ENCODE measurements around the gene HES5.

GRCh38 chr1:2513939-2514652 lies 16.0 kb downstream of the HES5 start:
- TF ChIP-seq CTCF (IDR thresholded peaks at IDR 0.05; ENCODE audit: low read depth, low read length, poor library complexity, severe bottlenecking) (no peak), EZH2phosphoT487 (IDR thresholded peaks at IDR 0.05; ENCODE audit: borderline replicate concordance, low read length) (no peak)
